ENCODE data around the gene FAAP20. TPM values are rescaled to one million over a fixed set of nuclear protein-coding genes. Genes with fewer than 3 reads are reported as not detected.
A peak's percentile ranks its signal among the peaks of the same experiment; 100 is the strongest.

The FAAP20 gene
- total and polyA plus RNA-seq, 2 of the 8 experiments (the other 6 are each of a cell fraction or from before 2014, with no cell fraction given): 58.4 to 99.8 TPM

DNA sequence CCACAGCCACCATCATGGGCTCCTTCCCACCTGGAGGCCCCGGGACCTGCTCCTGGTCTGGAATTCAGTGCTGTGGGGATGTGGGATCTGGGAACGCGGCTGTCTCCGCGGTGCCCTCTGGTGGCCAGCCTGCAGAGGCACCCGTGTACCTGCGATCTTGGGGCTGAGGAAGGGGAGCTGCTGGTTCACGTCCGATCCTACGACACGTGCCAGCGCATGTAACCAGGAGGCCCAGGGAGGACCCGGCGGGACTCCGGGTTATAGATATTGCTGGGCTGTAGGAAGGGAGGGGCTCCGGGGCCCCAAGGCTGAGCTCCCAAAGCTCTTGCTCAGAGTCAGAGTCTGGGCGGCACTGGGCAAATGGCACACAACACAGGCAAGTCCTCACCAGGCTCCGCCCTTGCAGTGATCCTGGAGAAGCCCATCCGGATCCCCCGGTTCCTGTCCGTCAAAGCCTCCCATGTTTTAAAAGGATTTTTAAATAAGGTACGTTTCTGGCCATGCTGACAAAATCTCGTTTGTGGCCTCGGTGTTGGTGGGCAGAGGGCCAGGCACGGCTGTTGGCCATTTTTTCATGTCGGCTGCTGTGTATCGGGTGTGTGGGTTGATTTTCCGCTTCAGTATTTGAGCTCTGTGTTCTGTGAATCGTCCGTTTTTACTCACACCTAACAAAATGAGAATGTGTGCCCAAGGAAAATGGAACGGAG is 20.1 kb downstream of the FAAP20 start (continued):
- TF ChIP-seq ZNF274 (IDR thresholded peaks at IDR 0.05; ENCODE audit: borderline replicate concordance, extremely low read depth, low read length) (no peak), RFX5 (IDR thresholded peaks at IDR 0.05; ENCODE audit: borderline replicate concordance, low read depth, low read length) (no peak), BRCA1 (IDR thresholded peaks at IDR 0.05; ENCODE audit: low read depth, low read length) (no peak), RAD21 (IDR thresholded peaks at IDR 0.05 in 1 of 2, conservative IDR thresholded peaks at IDR 0.05 in 1 of 2; ENCODE audit: low read depth in 2 of 2, low read length in 2 of 2) (peak; percentile 73 to 82), BCL11A (IDR thresholded peaks at IDR 0.05; ENCODE audit: low read depth in 2 of 2, low read length in 2 of 2) (no peak), RXRA (IDR thresholded peaks at IDR 0.05; ENCODE audit: insufficient read depth, low read depth, low read length) (no peak), CBX8 (IDR thresholded peaks at IDR 0.05; ENCODE audit: borderline replicate concordance, low read depth, low read length) (no peak)

Data from H1 (cell line).